OCI-LY7 (cell line): ENCODE measurements around the gene AEBP2. TPM values are rescaled to one million over a fixed set of nuclear protein-coding genes. Genes with fewer than 3 reads are reported as not detected.

Source experiments
- BruUV-seq: library from RNA; stranded (reverse); fragments of 400-500 nt; replicated peaks from 2 replicates; lab custom pipeline; 2021; lab: Mats Ljungman, UMichigan
- CTCF ChIA-PET: fragments of 300-600 bp; sonication (Branson Sonifier 250); formaldehyde crosslinking; loops from one replicate; lab custom pipeline; 2022; ENCODE audit warnings: antibody characterized with exemption; ENCODE audit not compliant: unreplicated experiment; lab: Charles Lee
- POLR2A ChIA-PET: fragments of 300-600 bp; sonication (Branson Sonifier 250); formaldehyde crosslinking; loops from one replicate; lab custom pipeline; 2022; ENCODE audit warnings: antibody characterized with exemption; lab: Charles Lee
- DNase-seq: peaks from one replicate; pipeline ENCODE4 v3.0.0-alpha.2; 2015; ENCODE audit warnings: low spot score
- H2AFZ ChIP-seq: fragments of 200-600 bp; sonication (generic), shearing (Covaris generic); 2 replicates; pipeline ENCODE4 v1.6.1; 2014; ENCODE audit warnings: mild to moderate bottlenecking, antibody characterized with exemption, low read length, moderate library complexity
- H3K27ac ChIP-seq: fragments of 200-600 bp; sonication (generic); 2 replicates; pipeline ENCODE4 v1.5.1; 2014; ENCODE audit warnings: mixed run types, low read depth, mild to moderate bottlenecking, moderate library complexity, low read length, inconsistent platforms; ENCODE audit not compliant: poor library complexity, severe bottlenecking
- H3K36me3 ChIP-seq: fragments of 200-600 bp; sonication (generic); 2 replicates; pipeline ENCODE4 v1.6.1; 2014; ENCODE audit warnings: mild to moderate bottlenecking, antibody characterized with exemption, low read length, moderate library complexity, mixed read lengths; ENCODE audit not compliant: insufficient read depth
- H3K4me1 ChIP-seq: fragments of 200-600 bp; sonication (generic); 2 replicates; pipeline ENCODE4 v1.5.1; 2014; ENCODE audit warnings: mild to moderate bottlenecking, low read length; ENCODE audit not compliant: insufficient read depth, poor library complexity, severe bottlenecking
- H3K4me2 ChIP-seq: fragments of 200-600 bp; sonication (generic); 2 replicates; pipeline ENCODE4 v1.6.1; 2014; ENCODE audit warnings: mild to moderate bottlenecking, low read length
- H3K4me3 ChIP-seq: fragments of 200-600 bp; sonication (generic); 2 replicates; pipeline ENCODE4 v1.5.1; 2014; ENCODE audit warnings: mild to moderate bottlenecking, low read depth, low read length; ENCODE audit not compliant: poor library complexity, severe bottlenecking
- H3K79me2 ChIP-seq: fragments of 200-600 bp; sonication (generic); 2 replicates; pipeline ENCODE4 v1.6.1; 2016; ENCODE audit warnings: low read depth, mild to moderate bottlenecking, low read length, moderate library complexity, mixed read lengths; ENCODE audit not compliant: insufficient read depth
- H3K9me2 ChIP-seq: fragments of 200-600 bp; sonication (generic); 2 replicates; pipeline ENCODE4 v1.6.1; 2016; ENCODE audit warnings: mild to moderate bottlenecking, low read length, mixed read lengths; ENCODE audit not compliant: insufficient read depth
- H3K9me3 ChIP-seq: fragments of 200-600 bp; sonication (generic); 2 replicates; pipeline ENCODE4 v1.6.1; 2014; ENCODE audit warnings: mild to moderate bottlenecking, mixed run types, low read length, mixed read lengths
- H4K20me1 ChIP-seq: fragments of 200-600 bp; sonication (generic); 2 replicates; pipeline ENCODE4 v1.6.1; 2014; ENCODE audit warnings: mild to moderate bottlenecking, antibody characterized with exemption, low read length, moderate library complexity, mixed read lengths; ENCODE audit not compliant: insufficient read depth
- EZH2phosphoT487 ChIP-seq: fragments of 200-600 bp; sonication (generic); IDR thresholded peaks from 2 replicates; pipeline ENCODE4 v1.6.1; 2018; ENCODE audit warnings: low read depth, borderline replicate concordance, mild to moderate bottlenecking, mixed run types, antibody characterized with exemption, low read length, moderate library complexity, mixed read lengths
- intact Hi-C: fragments of 100-400 bp; cut with micrococcal nuclease; formaldehyde crosslinking; loops from one replicate; pipeline ENCODE4 v1.10.0; 2022; ENCODE audit not compliant: unreplicated experiment
- total RNA-seq, 2 experiments: library from RNA; depleted of rRNA in 1 of 2; stranded (reverse); fragments of >200 nt in 1 of 2; shearing (Covaris generic) in 1 of 2; gene quantifications; 2 replicates each; pipeline ENCODE4 v1.2.3, GENCODE V29; 2014 to 2022
- TF ChIP-seq, protein P1 (sequence below): fragments of 200-600 bp; sonication (generic); conservative IDR thresholded peaks from 2 replicates; pipeline ENCODE4 v1.5.1; 2014; ENCODE audit warnings: mild to moderate bottlenecking, antibody characterized with exemption, low read length, moderate library complexity, mixed read lengths

The AEBP2 gene
- total RNA-seq, 2 experiments from 2014 or later, result 21.5 to 59.7 TPM

DNA sequence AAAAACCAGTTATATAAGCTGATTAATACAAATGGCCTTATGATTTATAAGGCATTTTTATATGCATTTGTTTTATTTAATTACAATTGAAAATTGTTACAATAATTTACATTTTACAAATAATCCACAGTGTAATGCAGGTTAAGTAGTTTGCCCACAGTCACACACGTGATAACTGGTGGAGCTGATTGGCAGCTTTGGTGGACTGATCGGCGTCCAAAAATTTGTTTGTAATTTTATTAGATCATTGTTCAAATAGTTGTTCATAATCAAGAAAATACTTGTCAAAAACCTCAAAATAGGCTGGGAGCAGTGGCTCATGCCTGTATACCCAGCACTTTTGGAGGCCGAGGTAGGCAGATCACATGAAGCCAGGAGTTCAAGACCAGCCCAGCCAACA is 59.7 kb downstream of the AEBP2 start:
- H3K79me2 ChIP-seq, result peaks cover 31% of the 10 kb centered on the region; the same call in 1 of the 2 replicates
- BruUV-seq, result no TSS peak

DNA sequence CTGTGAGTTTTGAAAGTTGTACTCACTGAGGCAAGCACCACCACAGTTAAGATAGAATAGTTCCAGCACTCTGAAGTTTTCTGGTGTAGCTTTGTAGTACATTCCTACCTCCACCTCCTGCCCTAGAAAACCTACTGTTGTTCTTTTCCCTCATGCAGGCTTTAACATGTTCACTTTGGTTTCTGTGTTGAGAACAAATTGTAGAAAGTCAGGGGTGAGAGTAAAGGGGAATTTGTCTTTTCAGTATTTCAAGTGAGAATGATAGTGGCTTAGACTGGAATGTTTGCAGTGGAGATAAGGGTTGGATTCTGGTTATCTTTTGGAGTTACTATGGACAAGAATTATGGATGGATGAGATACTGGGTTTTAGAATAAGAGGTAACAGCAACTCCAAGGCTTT is 67.2 kb downstream of the AEBP2 start:
- Histone ChIP-seq H2AFZ (no peak overlapping the region), H3K9me2 (no peaks in the 10 kb centered on the region), H3K4me1 (no peaks in the 10 kb centered on the region), H3K9me3 (no peaks in the 10 kb centered on the region), H3K27ac (no peak overlapping the region), H4K20me1 (no peaks in the 10 kb centered on the region), H3K4me3 (no peak overlapping the region), H3K36me3 (peaks cover 83% of the 10 kb centered on the region), H3K4me2 (no peak overlapping the region), H3K79me2 (peaks cover 64% of the 10 kb centered on the region)
- intact Hi-C loops, result no loop called here
- POLR2A ChIA-PET, result no interaction called here
- CTCF ChIA-PET, result no interaction called here
- BruUV-seq, result no TSS peak
- TF ChIP-seq EZH2phosphoT487, result no peak
- TF ChIP-seq, protein P1, sequence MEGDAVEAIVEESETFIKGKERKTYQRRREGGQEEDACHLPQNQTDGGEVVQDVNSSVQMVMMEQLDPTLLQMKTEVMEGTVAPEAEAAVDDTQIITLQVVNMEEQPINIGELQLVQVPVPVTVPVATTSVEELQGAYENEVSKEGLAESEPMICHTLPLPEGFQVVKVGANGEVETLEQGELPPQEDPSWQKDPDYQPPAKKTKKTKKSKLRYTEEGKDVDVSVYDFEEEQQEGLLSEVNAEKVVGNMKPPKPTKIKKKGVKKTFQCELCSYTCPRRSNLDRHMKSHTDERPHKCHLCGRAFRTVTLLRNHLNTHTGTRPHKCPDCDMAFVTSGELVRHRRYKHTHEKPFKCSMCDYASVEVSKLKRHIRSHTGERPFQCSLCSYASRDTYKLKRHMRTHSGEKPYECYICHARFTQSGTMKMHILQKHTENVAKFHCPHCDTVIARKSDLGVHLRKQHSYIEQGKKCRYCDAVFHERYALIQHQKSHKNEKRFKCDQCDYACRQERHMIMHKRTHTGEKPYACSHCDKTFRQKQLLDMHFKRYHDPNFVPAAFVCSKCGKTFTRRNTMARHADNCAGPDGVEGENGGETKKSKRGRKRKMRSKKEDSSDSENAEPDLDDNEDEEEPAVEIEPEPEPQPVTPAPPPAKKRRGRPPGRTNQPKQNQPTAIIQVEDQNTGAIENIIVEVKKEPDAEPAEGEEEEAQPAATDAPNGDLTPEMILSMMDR, result no peak
- DNase-seq, result no peak

More for the DNA sequence above, 59.7 kb downstream of the AEBP2 start:
- intact Hi-C loops, result no loop called here
- no peaks in the 10 kb centered on the region for H3K9me2 ChIP-seq
- no peak overlapping the region for H3K27ac ChIP-seq
- H3K4me3 ChIP-seq, result no peak overlapping the region
- POLR2A ChIA-PET, result interaction anchor here (0.6 to 0.7 kb wide), 3 partner anchors 18 to 1022 kb away, joined by 3 to 5 read pairs (median 4); no protein-coding TSS in a partner anchor
- no peaks in the 10 kb centered on the region for H3K4me1 ChIP-seq
- H4K20me1 ChIP-seq, result no peaks in the 10 kb centered on the region
- no peak overlapping the region for H3K4me2 ChIP-seq
- no peak for DNase-seq
- peaks cover 93% of the 10 kb centered on the region for H3K36me3 ChIP-seq
- no peaks in the 10 kb centered on the region for H3K9me3 ChIP-seq
- TF ChIP-seq, protein P1, result no peak
- TF ChIP-seq EZH2phosphoT487, result no peak
- no peak overlapping the region for H2AFZ ChIP-seq
- CTCF ChIA-PET, result no interaction called here

DNA sequence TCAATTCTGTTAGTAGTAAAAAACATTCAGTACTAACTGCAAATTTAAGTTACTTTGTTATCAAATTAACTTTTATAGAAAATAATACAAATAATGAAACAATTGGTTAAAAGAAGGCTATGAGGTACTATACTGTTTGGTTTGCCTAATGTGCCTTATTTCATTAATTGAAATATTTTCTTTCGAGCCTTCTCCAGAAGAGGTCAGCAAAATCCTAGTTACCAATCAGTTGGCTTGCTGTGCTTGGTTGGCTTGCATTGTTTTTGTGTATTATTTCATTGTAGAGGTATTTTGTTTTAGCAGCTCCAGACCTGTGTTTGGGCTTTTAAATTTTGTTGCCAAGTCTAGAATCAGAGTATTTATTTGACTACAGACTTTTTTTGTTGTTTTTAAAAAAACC is 68.5 kb downstream of the AEBP2 start:
- intact Hi-C loops, result no loop called here
- Histone ChIP-seq H3K79me2 (peaks cover 63% of the 10 kb centered on the region), H3K4me3 (no peak overlapping the region), H4K20me1 (no peaks in the 10 kb centered on the region), H3K9me2 (no peaks in the 10 kb centered on the region), H3K36me3 (peaks cover 83% of the 10 kb centered on the region), H3K27ac (no peak overlapping the region), H2AFZ (no peak overlapping the region), H3K4me1 (no peaks in the 10 kb centered on the region), H3K9me3 (no peaks in the 10 kb centered on the region), H3K4me2 (no peak overlapping the region)
- no TSS peak for BruUV-seq
- no peak for TF ChIP-seq EZH2phosphoT487
- TF ChIP-seq, protein P1, result 0 out of 2 replicates have a peak, but pooled peaks have one; percentile 24
- DNase-seq, result no peak
- ChIA-PET POLR2A (no interaction called here), CTCF (no interaction called here)
